Stimulated activated CD8-positive, alpha-beta memory T cell treated with anti-CD3 and anti-CD28 coated beads, Interleukin-12 subunit alpha, Interleukin-12 subunit beta, amount 100 ng/mL, for 24 hours (primary cell): ENCODE results near the gene CRYBB2.
"Not testable (repeated sequence)": the region's sequence is repeated elsewhere in the genome, so short reads cannot be mapped to it uniquely, and the experiment has no call there.

ENCODE experiments used
- DNase-seq: peaks from one replicate; pipeline ENCODE4 v3.0.0-alpha.2; 2020; ENCODE audit errors: extremely low read depth

The CRYBB2 gene

DNA sequence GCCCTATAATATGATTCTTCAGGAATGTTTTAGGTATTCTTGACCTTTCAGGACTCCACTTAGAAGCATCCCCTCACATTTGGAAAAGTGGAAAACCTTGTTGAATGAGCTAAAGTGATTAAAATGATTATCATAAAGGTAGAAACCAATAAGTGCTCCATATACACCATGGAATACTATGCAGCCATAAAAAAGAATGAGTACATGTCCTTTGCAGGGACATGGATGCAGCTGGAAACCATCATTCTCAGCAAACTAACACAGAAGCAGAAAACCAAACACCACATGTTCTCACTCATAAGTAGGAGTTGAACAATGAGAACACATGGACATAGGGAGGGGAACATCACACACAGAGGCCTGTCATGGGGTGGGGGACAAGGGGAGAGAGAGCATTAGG is 14.3 kb downstream of the CRYBB2 start:
- not testable (repeated sequence) for DNase-seq

DNA sequence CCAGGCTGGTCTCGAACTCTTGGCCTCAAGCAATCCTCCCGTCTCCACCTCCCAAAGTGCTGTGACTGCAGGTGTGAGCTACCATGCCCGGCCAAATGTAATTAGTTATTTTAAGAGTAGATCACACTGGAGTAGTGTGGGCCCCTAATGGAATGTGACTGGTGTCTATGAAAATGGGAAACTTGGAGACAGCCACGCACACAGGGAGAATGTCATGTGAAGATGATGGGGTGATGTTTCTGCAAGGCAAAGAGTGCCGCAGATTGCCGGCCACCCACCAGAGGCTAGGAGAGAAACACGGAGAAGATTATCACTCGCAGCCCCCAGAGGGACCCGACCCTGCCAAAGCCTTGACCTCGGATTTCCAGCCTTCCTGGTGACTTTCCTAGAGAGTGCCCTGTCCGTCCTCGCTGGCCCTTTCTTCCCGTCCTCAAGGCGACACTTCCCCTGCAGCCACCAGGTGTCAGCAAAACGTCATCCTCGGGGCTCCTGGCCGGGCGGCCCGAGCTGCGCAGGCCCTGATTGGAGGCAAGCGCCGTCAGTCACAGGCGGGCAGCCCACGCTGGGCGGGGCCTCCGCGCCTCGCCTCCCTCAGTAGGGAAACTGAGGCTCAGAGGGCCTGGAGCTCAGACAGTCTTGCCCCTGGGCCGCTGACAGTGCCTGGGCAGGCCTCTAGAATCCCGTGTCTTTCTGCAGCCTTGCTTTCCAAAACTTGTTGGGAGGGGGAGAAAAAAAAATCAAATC is 16.3 kb downstream of the CRYBB2 start:
- peak; percentile 32 for DNase-seq

DNA sequence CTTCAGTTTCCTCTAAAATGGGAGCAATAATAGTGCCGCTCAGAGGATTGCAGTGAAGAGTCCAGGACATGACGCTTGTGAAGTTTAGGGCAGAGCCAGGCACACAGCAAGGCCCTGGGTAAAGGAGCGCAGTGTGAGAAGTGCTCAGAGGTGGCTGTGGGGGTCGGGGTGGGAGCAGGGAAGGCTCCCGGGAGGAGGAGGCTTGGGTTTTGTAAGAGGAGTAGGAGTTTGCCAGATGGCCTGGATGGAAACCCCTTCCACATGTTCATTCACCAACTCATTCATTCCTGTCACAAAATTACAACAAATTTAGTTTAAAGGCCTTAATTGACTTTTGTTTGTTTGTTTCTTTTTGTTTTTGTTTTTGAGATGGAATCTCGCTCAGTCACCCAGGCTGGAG is 17.0 kb downstream of the CRYBB2 start:
- DNase-seq = no peak

DNA sequence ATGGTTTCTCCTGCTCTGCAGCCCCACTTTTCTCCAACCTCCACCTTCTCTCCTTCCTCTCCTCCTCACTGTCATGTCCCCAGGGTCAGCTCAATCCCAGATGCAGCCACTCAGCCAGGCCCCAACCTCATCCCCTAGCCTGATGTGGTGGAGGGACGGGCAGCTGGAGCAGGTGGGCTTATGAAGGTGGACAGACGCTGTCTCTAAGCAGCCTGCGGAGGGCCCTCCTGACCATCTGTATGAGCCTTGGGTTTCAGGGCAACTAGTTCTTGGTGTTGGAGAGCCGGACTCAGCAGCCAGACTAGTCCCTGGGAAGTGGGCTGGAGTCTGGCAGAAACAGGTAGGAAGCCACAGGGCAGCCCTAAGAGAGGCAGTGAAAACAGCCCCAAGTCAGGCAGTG is 18.1 kb downstream of the CRYBB2 start:
- DNase-seq = no peak

DNA sequence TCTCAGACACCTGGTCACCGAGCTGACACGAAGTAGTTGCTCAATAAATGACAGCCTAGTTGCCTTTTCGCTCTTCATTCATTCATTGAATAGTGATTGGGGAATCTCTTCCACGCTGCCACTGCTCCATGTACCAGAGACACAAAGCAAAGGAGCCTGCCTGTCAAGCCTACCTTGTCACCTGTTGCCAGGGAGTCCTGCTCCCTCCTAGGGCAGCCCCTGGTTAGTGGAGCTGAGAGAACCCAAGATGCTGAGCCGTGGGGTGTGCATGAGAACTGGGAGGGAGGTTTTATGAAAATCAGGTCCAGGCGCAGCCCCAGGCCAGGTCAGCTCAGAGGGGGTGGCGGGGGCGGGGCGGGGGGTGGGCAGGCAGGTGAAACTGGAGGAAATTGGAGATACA is 18.6 kb downstream of the CRYBB2 start:
- DNase-seq = not testable (repeated sequence)

DNA sequence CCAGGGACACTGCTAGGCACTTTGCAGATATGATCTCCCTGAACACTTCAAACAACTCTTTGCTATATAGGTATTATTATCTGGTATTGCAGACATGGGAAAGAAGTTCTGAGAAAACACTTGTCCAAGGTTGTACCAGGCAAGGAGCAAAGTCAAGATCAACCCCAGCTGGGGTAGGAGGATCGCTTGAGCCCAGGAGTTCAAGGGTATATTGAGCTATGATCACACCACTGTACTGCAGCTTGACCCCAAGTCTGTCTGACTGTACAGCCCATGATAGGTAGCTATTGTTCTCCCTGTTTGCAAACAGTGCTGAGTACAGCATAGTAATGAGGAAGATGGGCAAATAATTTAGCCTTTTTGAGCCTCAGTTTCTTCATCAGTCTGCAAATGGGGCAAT is 35.7 kb downstream of the CRYBB2 start:
- not testable (repeated sequence) for DNase-seq

DNA sequence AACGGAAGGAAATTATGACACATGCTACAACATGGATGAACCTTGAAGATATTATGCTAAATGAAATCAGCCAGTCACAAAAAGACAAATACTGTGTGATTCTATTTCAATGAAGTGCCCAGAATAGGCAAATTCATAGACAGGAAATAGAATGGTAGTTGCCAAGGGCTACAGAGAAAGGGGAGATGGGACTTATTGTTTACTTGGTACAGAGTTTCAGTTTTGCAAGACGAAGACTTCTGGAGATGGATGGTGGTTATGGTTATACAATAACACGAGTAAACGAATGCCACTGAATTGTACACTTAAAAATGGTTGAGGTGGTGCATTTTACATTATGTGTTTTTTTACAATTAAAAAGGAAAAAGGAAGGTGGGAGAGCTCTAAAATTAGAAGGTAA is 48.1 kb downstream of the CRYBB2 start:
- not testable (repeated sequence) for DNase-seq

DNA sequence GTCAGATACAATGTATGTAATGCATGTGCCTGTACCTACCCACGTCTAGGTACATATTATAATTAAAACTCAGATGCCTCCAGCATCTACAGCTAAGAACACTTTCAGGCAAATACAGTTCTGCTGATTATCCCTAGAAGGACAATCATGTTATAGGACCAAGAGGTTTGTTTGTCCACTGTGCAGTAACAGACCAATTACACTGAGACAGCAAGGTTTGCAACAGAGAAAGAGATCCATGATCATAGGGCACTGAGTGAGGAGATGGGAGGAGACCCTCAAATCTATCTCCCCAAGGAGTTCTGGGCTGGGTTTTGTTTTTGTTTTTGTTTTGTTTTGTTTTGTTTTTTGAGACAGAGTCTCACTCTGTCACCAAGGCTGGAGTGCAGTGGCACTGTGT is 49.5 kb downstream of the CRYBB2 start:
- not testable (repeated sequence) for DNase-seq

DNA sequence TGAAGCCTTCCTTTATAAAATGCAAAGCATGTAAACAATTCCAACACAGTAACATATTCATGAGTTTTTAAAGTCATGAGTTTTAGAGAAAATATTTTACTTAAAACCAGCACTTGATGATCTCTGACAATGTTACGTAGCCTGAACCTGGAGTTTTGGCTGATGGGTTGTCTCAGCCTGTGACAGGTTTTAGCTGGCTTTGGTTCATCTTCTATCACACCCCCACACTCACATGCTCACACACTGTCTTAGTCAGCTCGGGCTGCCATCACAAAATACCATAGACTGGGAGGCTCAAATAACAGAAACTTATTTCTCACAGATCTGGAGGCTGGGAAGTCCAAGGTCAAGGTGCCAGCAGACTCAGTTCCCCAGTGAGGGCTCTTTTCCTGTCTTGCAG is 50.6 kb downstream of the CRYBB2 start:
- not testable (repeated sequence) for DNase-seq

DNA sequence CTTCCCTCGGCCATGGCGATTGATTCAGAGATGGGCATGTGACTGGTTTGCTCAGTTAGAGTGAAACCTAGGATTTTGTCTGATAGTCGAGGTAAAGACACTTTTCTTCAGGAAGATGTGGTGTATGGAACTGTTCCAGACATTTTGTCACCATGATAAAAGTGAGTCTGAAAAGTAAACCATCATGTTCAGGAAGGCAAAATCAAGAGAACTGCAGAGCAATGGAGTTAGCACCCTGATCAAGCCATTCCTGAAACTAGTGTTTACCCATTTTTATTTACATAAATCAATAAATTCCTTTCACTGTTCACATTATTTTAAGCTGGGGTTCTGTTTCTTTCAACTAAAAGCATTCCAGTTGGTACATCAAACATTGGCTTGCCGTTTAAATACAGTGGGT is 53.8 kb downstream of the CRYBB2 start:
- not testable (repeated sequence) for DNase-seq

DNA sequence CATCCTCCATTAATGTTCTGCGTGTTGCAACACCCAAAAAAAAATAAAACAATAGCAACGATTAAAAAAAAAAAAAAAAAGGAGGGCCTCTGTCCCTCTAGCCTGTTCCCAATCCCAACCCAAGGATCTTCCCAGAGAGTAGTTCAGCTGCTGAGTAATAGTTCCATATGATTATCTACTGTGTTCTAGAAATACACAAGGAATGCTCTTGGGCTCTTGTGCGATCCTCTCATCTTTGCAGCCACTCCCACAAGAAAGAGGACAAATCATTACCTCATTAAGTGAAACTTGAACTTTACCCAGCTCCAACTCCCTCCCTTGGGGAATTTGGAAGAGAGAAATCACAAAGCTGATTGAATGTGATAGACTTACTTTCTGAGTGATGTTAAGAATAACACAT is 54.5 kb downstream of the CRYBB2 start:
- not testable (repeated sequence) for DNase-seq

DNA sequence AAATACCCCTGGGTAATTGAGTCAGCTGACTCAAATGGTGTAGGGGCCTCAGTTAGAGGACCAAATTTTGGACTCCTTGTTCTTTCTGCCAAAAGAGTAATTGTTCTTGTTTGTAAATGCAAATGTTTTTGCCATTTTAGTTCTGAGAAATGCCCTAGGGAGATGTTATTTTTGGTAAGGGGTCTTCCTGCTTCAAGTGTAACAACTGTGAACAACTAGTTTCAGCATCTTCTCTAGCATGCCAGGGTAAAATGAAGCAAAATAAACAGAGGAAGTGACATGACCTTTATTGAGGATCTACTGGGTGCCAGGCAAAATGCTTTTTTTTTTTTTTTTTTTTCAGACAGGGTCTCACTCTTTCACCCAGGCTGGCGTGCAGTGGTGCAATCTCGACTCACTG is 60.7 kb downstream of the CRYBB2 start:
- DNase-seq = not testable (repeated sequence)
